ENCODE measurements around the gene GRIN1.

GRIN1 gene

GRCh38 chr9:137172901-137173795 is 34.2 kb downstream of the GRIN1 start:
- Histone ChIP-seq H3K4me1 (ENCODE audit: control insufficient read depth, insufficient read depth, low read length) (no peaks in the 10 kb centered on the region; the same call in 1 of the 2 replicates), H3K36me3 (ENCODE audit: control insufficient read depth in 2 of 2, insufficient read depth in 1 of 2, low read length in 2 of 2) (peaks cover 0 to 13% of the 10 kb centered on the region in 2 experiments; a peak in 1 of 3 replicates)
- CTCF ChIA-PET: interaction anchor here (0.8 to 1.1 kb wide), 2 partner anchors 63 to 64 kb away, joined by 3 read pairs; no protein-coding TSS in a partner anchor

GRCh38 chr9:137173796-137174664 is 35.1 kb downstream of the GRIN1 start:
- H3K4me3 ChIP-seq (ENCODE audit: low read depth, low read length): no peak overlapping the region
- H3K36me3 ChIP-seq (ENCODE audit: control insufficient read depth in 2 of 2, insufficient read depth in 1 of 2, low read length in 2 of 2): peaks cover 0 to 21% of the 10 kb centered on the region in 2 experiments; a peak in 1 of 3 replicates
- H3K27ac ChIP-seq (ENCODE audit: extremely low read depth, low read depth, low read length): no peak overlapping the region
- ChIA-PET CTCF (interaction anchor here (0.8 to 1.1 kb wide), 2 partner anchors 55 to 63 kb away, joined by 3 to 8 read pairs; no protein-coding TSS in a partner anchor), POLR2A (interaction anchor here (0.6 to 7.4 kb wide), 6 partner anchors 12 to 128 kb away, joined by 3 to 53 read pairs (median 6); partner anchors contain the start of genes ANAPC2, NRARP and SSNA1)
- H3K9me3 ChIP-seq (ENCODE audit: control insufficient read depth, insufficient read depth, low read depth, low read length): no peaks in the 10 kb centered on the region
- H3K4me1 ChIP-seq (ENCODE audit: control insufficient read depth, insufficient read depth, low read length): no peaks in the 10 kb centered on the region; the same call in 1 of the 2 replicates
- TF ChIP-seq ZNF544 (tag by site-specific recombination; IDR thresholded peaks at IDR 0.05) (no peak), ZNF19 (tag by site-specific recombination; IDR thresholded peaks at IDR 0.05; ENCODE audit: low read depth) (no peak), ZNF639 (tag by site-specific recombination; IDR thresholded peaks at IDR 0.05) (no peak), KLF9 (tag by site-specific recombination; IDR thresholded peaks at IDR 0.05; ENCODE audit: low read depth) (no peak), SP2 (tag by site-specific recombination; IDR thresholded peaks at IDR 0.05) (no peak), ZNF184 (tag by site-specific recombination; IDR thresholded peaks at IDR 0.05) (no peak), ZNF76 (tag by site-specific recombination; IDR thresholded peaks at IDR 0.05; ENCODE audit: borderline replicate concordance, low read depth) (no peak)

More at GRCh38 chr9:137172901-137173795, 34.2 kb downstream of the GRIN1 start:
- POLR2A ChIA-PET: interaction anchor here (0.6 to 7.4 kb wide), 5 partner anchors 11 to 88 kb away, joined by 3 to 53 read pairs (median 3); partner anchors contain the start of gene TUBB4B
- Histone ChIP-seq H3K27ac (ENCODE audit: extremely low read depth, low read depth, low read length) (no peak overlapping the region), H3K9me3 (ENCODE audit: control insufficient read depth, insufficient read depth, low read depth, low read length) (no peaks in the 10 kb centered on the region), H3K4me3 (ENCODE audit: low read depth, low read length) (no peak overlapping the region)
- TF ChIP-seq ZFP3 (tag by site-specific recombination; IDR thresholded peaks at IDR 0.05; ENCODE audit: low read depth): no peak
- peak; percentile 28; the same call in 1 of the 2 replicates for TF ChIP-seq PRDM10 (tag by site-specific recombination; IDR thresholded peaks at IDR 0.05)
- peak; percentile 57; the same call in 1 of the 2 replicates for TF ChIP-seq EGR2 (tag by site-specific recombination; IDR thresholded peaks at IDR 0.05; ENCODE audit: low read depth)

- TF ChIP-seq ZFP3 (tag by site-specific recombination; IDR thresholded peaks at IDR 0.05; ENCODE audit: low read depth) (no peak), FEZF1 (tag by site-specific recombination; IDR thresholded peaks at IDR 0.05) (no peak), ZNF280C (tag by site-specific recombination; IDR thresholded peaks at IDR 0.05) (no peak), ZSCAN5A (tag by site-specific recombination; IDR thresholded peaks at IDR 0.05) (no peak), SETDB1 (IDR thresholded peaks at IDR 0.05; ENCODE audit: insufficient read length, low read length) (no peak), TCF7L2 (IDR thresholded peaks at IDR 0.05; ENCODE audit: borderline replicate concordance, low read depth, low read length) (no peak), OSR2 (tag by site-specific recombination; IDR thresholded peaks at IDR 0.05) (no peak)
- Histone ChIP-seq H3K4me1 (ENCODE audit: control insufficient read depth, insufficient read depth, low read length) (no peaks in the 10 kb centered on the region), H3K9me3 (ENCODE audit: control insufficient read depth, insufficient read depth, low read depth, low read length) (no peaks in the 10 kb centered on the region), H3K4me3 (ENCODE audit: low read depth, low read length) (no peak overlapping the region), H3K36me3 (ENCODE audit: control insufficient read depth in 2 of 2, insufficient read depth in 1 of 2, low read length in 2 of 2) (peaks cover 0 to 29% of the 10 kb centered on the region in 2 experiments; a peak in 2 of 3 replicates), H3K27ac (ENCODE audit: extremely low read depth, low read depth, low read length) (no peak overlapping the region)
- ChIA-PET CTCF (interaction anchor here (1.1 to 3.1 kb wide), 2 partner anchors 56 to 62 kb away, joined by 8 to 12 read pairs; no protein-coding TSS in a partner anchor), POLR2A (interaction anchor here (0.8 to 7.4 kb wide), 7 partner anchors 15 to 127 kb away, joined by 3 to 53 read pairs (median 6); partner anchors contain the start of genes ANAPC2, NRARP and SSNA1)
These were observed 35.9 kb downstream of the GRIN1 start for GRCh38 chr9:137174722-137175293.

Data from HEK293 (cell line).